ENCODE measurements around the gene MAP2K5. TPM values are rescaled to one million over a fixed set of nuclear protein-coding genes. Genes with fewer than 3 reads are reported as not detected.

MAP2K5 gene
- total RNA-seq, 1 experiment from 2014 or later = 15.0 TPM

- Histone ChIP-seq H3K9me3 (ENCODE audit: control insufficient read depth, low read depth, low read length) (no peaks in the 10 kb centered on the region), H3K79me2 (ENCODE audit: insufficient read depth, low read length) (no peaks in the 10 kb centered on the region), H3K79me1 (ENCODE audit: insufficient read depth, low read depth, low read length, poor library complexity, severe bottlenecking) (no peaks in the 10 kb centered on the region), H4K8ac (replicated peaks; ENCODE audit: insufficient read length, low read depth, low read length) (no peak overlapping the region), H3K23me2 (ENCODE audit: insufficient read length, low read depth, low read length, poor library complexity, severe bottlenecking) (no peaks in the 10 kb centered on the region), H3K9ac (ENCODE audit: extremely low read depth, insufficient read length, low read length) (no peak overlapping the region), H2BK12ac (ENCODE audit: insufficient read length, low read depth, low read length) (no peak overlapping the region), H3K23ac (ENCODE audit: insufficient read length, low read depth, low read length) (no peak overlapping the region), H3K56ac (ENCODE audit: insufficient read length, low read depth, low read length) (no peak overlapping the region), H2BK120ac (ENCODE audit: low read depth, low read length, poor library complexity, severe bottlenecking) (no peak overlapping the region), H3K27ac (ENCODE audit: insufficient read length, low read depth, low read length) (no peak overlapping the region), H2BK20ac (ENCODE audit: low read depth, low read length, poor library complexity, severe bottlenecking) (no peak overlapping the region), H4K5ac (ENCODE audit: insufficient read length, low read depth, low read length) (no peak overlapping the region), H2AK5ac (ENCODE audit: insufficient read length, low read length) (no peak overlapping the region), H3K27me3 (ENCODE audit: insufficient read depth, low read length) (no peaks in the 10 kb centered on the region), H4K20me1 (ENCODE audit: control insufficient read depth, insufficient read depth, insufficient read length) (no peaks in the 10 kb centered on the region), H2BK5ac (ENCODE audit: insufficient read length, low read length) (no peak overlapping the region), H3K18ac (ENCODE audit: insufficient read length, low read depth, low read length) (no peak overlapping the region), H2BK15ac (ENCODE audit: low read depth, low read length) (no peak overlapping the region), H3K4me2 (ENCODE audit: insufficient read depth, insufficient read length, low read length) (no peak overlapping the region), H3T11ph (ENCODE audit: low read length) (no peak overlapping the region), H3K14ac (ENCODE audit: insufficient read depth, low read length) (no peak overlapping the region; the same call in 1 of the 2 replicates), H4K91ac (ENCODE audit: insufficient read length, low read depth, low read length) (no peak overlapping the region), H3K4ac (ENCODE audit: low read depth, low read length) (no peak overlapping the region), H2AFZ (ENCODE audit: low read length) (no peak overlapping the region), H3K4me1 (ENCODE audit: insufficient read depth, low read length) (peaks cover 2% of the 10 kb centered on the region; the same call in 1 of the 2 replicates)
- Mint-ChIP-seq H3K9me3 (no peaks in the 10 kb centered on the region), H3K27ac (no peak overlapping the region; a peak in 1 of 7 replicates), H3K4me1 (peaks cover 44 to 53% of the 10 kb centered on the region in 2 experiments), H3K27me3 (ENCODE audit: low read depth) (peaks cover 1% of the 10 kb centered on the region; the same call in 1 of the 2 replicates), H3K36me3 (ENCODE audit: insufficient read depth in 1 of 3, low read depth in 3 of 3) (no peaks in the 10 kb centered on the region), H3K4me3 (no peak overlapping the region)
- no CpG with 5 or more reads among the region's 5 CpGs for WGBS (ENCODE audit: extremely low coverage, insufficient read length, low lambda C conversion rate)
- no peak for DNase-seq
- TF ChIP-seq CTCF (conservative IDR thresholded peaks at IDR 0.05) = no peak
Observed at GRCh38 chr15:67785431-67785830, 242.9 kb downstream of the MAP2K5 start.
